ENCODE results near the gene ETNPPL. TPM values are rescaled to one million over a fixed set of nuclear protein-coding genes. Genes with fewer than 3 reads are reported as not detected.

Gene ETNPPL
- total RNA-seq, 1 donor from 2014 or later = 2.9 TPM

DNA sequence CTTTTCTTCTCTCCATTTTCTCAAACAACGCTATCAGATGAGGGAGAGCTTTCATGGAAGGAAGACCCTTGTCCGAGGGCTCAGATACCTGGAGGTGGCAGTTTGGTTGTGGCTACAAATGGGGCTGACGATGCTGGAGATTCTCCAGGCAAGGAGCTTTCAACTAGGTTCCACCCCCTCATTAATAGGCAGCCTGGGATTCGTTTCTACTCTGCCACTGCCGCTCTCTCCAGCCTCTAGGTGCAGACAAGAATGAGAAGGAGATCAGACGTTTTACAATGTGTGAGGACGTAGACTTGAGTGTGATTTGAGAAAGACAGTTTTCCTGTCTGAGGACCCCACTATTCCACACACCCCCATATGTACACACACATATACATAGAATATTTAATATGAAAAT is 53.1 kb downstream of the ETNPPL start:
- Mint-ChIP-seq H3K9me3 (no peaks in the 10 kb centered on the region), H3K36me3 (no peaks in the 10 kb centered on the region), H3K27me3 (peaks cover 9% of the 10 kb centered on the region), H3K27ac (no peak overlapping the region), H3K4me1 (ENCODE audit: unreplicated experiment) (peaks cover 2% of the 10 kb centered on the region), H3K4me3 (no peak overlapping the region)
- TF ChIP-seq, protein P1, sequence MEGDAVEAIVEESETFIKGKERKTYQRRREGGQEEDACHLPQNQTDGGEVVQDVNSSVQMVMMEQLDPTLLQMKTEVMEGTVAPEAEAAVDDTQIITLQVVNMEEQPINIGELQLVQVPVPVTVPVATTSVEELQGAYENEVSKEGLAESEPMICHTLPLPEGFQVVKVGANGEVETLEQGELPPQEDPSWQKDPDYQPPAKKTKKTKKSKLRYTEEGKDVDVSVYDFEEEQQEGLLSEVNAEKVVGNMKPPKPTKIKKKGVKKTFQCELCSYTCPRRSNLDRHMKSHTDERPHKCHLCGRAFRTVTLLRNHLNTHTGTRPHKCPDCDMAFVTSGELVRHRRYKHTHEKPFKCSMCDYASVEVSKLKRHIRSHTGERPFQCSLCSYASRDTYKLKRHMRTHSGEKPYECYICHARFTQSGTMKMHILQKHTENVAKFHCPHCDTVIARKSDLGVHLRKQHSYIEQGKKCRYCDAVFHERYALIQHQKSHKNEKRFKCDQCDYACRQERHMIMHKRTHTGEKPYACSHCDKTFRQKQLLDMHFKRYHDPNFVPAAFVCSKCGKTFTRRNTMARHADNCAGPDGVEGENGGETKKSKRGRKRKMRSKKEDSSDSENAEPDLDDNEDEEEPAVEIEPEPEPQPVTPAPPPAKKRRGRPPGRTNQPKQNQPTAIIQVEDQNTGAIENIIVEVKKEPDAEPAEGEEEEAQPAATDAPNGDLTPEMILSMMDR (conservative IDR thresholded peaks at IDR 0.05) = no peak
- no peak for DNase-seq (ENCODE audit: extremely low spot score, unreplicated experiment)

DNA sequence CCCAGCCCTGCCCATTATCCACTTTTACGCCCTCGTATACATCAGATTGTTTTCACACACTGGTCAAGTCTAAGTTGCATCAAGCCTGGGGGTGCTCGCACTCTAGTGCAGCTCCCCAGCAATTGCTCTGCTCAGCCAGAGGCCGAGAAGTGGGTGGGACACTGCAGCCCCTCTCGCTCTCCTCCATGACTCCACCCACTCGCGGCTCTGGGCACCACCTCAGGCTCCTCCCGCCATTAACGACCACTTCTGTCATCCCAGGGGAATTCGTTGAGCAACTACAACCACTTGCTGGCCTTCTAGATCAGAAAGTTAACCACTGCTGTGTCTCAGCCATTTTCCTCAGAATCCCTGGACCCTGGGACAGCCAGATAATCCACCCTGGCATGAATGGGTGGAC is 53.6 kb downstream of the ETNPPL start:
- H3K9me3 Mint-ChIP-seq = no peaks in the 10 kb centered on the region
- H3K4me3 Mint-ChIP-seq = no peak overlapping the region
- H3K4me1 Mint-ChIP-seq (ENCODE audit: unreplicated experiment) = no peaks in the 10 kb centered on the region
- H3K36me3 Mint-ChIP-seq = no peaks in the 10 kb centered on the region
- peaks cover 7% of the 10 kb centered on the region for H3K27me3 Mint-ChIP-seq
- TF ChIP-seq, protein P1 (conservative IDR thresholded peaks at IDR 0.05) = no peak
- H3K27ac Mint-ChIP-seq = no peak overlapping the region
- no peak for DNase-seq (ENCODE audit: extremely low spot score, unreplicated experiment)

DNA sequence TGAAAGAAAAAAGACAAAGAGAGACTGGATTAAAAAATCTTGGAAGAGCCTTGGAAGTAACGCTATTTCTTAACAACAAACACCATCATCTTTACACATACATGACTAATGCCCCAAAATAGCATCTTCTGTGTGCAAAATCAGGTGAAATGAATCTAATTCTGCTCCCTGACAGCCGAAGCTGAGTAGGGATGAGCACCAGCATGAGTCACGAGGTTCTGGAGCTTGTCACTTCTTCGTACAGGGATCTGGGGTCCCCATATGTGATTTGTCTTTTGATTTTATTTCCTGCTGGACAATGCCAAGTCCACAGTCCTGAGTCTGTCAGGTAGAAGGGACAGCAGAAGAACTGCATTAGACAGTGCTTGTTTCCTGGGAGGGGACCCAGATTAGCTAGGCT is 56.6 kb downstream of the ETNPPL start:
- no peak overlapping the region for H3K4me3 Mint-ChIP-seq
- H3K4me1 Mint-ChIP-seq (ENCODE audit: unreplicated experiment) = no peaks in the 10 kb centered on the region
- H3K27me3 Mint-ChIP-seq = peaks cover 3% of the 10 kb centered on the region
- DNase-seq (ENCODE audit: extremely low spot score, unreplicated experiment) = no peak
- no peak overlapping the region for H3K27ac Mint-ChIP-seq
- H3K9me3 Mint-ChIP-seq = no peaks in the 10 kb centered on the region
- no peaks in the 10 kb centered on the region for H3K36me3 Mint-ChIP-seq
- TF ChIP-seq, protein P1 (conservative IDR thresholded peaks at IDR 0.05) = no peak

DNA sequence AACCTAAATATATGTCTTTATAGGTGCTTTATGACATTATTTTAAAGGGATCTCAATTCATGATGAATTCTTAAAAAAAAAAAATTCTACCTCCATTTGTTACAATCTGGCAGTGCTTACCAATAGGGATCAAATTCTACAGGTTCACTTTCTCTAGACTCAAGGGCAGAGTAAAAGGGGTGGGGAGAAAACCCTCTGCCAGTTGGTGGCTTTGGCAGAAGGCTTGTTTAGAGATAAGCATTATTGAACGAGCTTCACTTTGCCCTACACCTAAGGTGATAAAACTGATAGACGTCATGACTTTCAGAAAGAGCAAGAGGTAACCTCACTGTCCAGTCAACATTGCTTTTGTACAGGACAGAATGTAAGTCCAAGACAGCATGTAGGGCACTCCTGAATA is 58.9 kb downstream of the ETNPPL start:
- Mint-ChIP-seq H3K27me3 (no peaks in the 10 kb centered on the region), H3K27ac (no peak overlapping the region), H3K4me1 (ENCODE audit: unreplicated experiment) (no peaks in the 10 kb centered on the region), H3K9me3 (no peaks in the 10 kb centered on the region), H3K4me3 (no peak overlapping the region), H3K36me3 (no peaks in the 10 kb centered on the region)
- TF ChIP-seq, protein P1 (conservative IDR thresholded peaks at IDR 0.05) = no peak
- no peak for DNase-seq (ENCODE audit: extremely low spot score, unreplicated experiment)

DNA sequence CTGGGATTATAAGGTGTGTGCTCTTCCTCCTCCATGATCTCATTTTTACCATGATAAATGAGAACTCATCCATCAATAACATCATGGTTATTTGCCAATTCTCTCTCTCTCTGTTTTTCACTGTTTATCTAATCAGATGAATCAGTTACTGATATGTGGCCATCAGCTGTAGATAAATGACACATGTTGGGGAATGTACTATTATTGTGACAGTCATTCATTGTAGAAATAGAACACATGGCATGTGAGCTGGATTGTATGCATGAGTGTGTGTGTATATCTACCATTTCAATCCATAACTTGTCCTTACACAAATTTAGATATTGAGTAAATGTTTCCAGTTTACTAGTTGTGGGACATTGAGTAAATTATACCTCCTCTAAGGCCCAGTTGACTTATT is 59.5 kb downstream of the ETNPPL start:
- no peaks in the 10 kb centered on the region for H3K36me3 Mint-ChIP-seq
- H3K27me3 Mint-ChIP-seq = no peaks in the 10 kb centered on the region
- no peak overlapping the region for H3K27ac Mint-ChIP-seq
- no peaks in the 10 kb centered on the region for H3K4me1 Mint-ChIP-seq (ENCODE audit: unreplicated experiment)
- no peaks in the 10 kb centered on the region for H3K9me3 Mint-ChIP-seq
- TF ChIP-seq, protein P1 (conservative IDR thresholded peaks at IDR 0.05) = no peak
- no peak for DNase-seq (ENCODE audit: extremely low spot score, unreplicated experiment)
- no peak overlapping the region for H3K4me3 Mint-ChIP-seq

DNA sequence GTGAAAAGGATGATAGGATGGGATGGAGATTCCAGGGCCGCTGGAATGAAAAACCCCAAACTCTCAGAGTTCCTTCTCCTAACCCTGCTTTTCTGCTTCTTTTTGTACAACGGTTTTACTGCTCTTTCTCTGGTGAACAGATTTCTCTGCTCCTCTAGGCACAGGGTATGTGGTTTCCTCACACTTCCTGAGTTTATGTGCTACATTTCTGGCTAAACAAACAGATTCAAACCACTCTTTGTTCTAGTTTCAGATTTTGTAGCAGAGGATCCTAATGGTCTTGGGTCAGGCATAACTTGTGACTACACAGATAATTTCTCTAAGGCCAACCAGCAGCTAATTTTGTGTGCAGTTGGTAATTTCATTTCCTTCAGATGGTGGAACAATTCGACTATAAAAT is 59.9 kb downstream of the ETNPPL start:
- H3K4me3 Mint-ChIP-seq = no peak overlapping the region
- TF ChIP-seq, protein P1 (conservative IDR thresholded peaks at IDR 0.05) = no peak
- H3K36me3 Mint-ChIP-seq = no peaks in the 10 kb centered on the region
- no peak overlapping the region for H3K27ac Mint-ChIP-seq
- no peaks in the 10 kb centered on the region for H3K27me3 Mint-ChIP-seq
- no peaks in the 10 kb centered on the region for H3K4me1 Mint-ChIP-seq (ENCODE audit: unreplicated experiment)
- DNase-seq (ENCODE audit: extremely low spot score, unreplicated experiment) = no peak
- no peaks in the 10 kb centered on the region for H3K9me3 Mint-ChIP-seq
